Measurements from ENCODE around the gene EZR. TPM values are rescaled to one million over a fixed set of nuclear protein-coding genes. Genes with fewer than 3 reads are reported as not detected.
A peak's percentile ranks its signal among the peaks of the same experiment; 100 is the strongest.

EZR gene
- total RNA-seq, 2 donors from 2014 or later: 118 to 222 TPM

DNA sequence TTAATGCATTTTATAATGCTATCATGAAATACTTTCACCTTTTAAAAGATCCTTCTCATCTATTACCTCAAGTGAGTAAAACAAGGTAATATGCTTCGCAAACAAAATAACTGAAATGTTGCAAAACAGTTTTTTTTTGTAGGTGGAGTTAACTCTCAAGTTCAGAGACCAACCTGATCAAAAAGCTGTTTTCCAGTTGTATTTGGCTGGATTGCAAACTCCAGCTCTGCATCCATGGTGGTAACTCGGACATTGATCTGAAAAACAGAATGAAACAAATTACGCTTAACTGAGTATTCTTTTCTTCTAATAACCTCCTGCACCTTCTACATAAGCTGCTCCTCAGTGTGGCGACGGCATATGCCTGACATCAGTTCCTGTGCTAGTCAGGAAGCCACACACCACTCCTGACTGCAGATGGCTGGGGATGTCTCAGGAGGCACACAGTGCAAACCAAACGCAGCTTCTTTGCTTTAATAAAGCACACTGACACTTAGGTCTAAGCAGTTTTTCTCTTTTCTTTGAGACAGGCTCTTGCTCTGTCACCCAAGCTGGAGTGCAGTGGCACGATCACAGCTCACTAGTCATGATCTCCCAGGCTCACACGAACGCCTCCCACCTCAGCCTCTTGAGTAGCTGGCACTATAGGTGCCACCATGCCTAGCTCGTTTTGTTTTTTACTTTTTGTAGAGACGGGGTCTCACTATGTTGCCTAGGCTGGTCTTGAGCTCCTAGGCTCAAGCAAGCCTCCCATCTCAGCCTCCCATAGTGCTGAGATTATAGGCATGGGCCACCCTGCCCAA lies 29.9 kb downstream of the EZR start:
- DNase-seq (ENCODE audit: low spot score): no peak
- H3K4me3 ChIP-seq: no peak overlapping the region
- TF ChIP-seq POLR2AphosphoS5 (IDR thresholded peaks at IDR 0.05): no peak
- TF ChIP-seq, protein P1, sequence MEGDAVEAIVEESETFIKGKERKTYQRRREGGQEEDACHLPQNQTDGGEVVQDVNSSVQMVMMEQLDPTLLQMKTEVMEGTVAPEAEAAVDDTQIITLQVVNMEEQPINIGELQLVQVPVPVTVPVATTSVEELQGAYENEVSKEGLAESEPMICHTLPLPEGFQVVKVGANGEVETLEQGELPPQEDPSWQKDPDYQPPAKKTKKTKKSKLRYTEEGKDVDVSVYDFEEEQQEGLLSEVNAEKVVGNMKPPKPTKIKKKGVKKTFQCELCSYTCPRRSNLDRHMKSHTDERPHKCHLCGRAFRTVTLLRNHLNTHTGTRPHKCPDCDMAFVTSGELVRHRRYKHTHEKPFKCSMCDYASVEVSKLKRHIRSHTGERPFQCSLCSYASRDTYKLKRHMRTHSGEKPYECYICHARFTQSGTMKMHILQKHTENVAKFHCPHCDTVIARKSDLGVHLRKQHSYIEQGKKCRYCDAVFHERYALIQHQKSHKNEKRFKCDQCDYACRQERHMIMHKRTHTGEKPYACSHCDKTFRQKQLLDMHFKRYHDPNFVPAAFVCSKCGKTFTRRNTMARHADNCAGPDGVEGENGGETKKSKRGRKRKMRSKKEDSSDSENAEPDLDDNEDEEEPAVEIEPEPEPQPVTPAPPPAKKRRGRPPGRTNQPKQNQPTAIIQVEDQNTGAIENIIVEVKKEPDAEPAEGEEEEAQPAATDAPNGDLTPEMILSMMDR (IDR thresholded peaks at IDR 0.05): no peak
- TF ChIP-seq POLR2A (IDR thresholded peaks at IDR 0.05): no peak
- no peaks in the 10 kb centered on the region for H3K4me1 ChIP-seq (replicated peaks)
- intact Hi-C loops (cut with DNase I): no loop called here
- no peaks in the 10 kb centered on the region for H3K27me3 ChIP-seq (replicated peaks; ENCODE audit: insufficient read depth)
- H3K27ac ChIP-seq: no peak overlapping the region
- peaks cover 5 to 9% of the 10 kb centered on the region in 2 donors for H3K36me3 ChIP-seq
- H3K9me3 ChIP-seq: no peaks in the 10 kb centered on the region
- WGBS: 88% methylated on average over 11 of the region's 11 CpGs

DNA sequence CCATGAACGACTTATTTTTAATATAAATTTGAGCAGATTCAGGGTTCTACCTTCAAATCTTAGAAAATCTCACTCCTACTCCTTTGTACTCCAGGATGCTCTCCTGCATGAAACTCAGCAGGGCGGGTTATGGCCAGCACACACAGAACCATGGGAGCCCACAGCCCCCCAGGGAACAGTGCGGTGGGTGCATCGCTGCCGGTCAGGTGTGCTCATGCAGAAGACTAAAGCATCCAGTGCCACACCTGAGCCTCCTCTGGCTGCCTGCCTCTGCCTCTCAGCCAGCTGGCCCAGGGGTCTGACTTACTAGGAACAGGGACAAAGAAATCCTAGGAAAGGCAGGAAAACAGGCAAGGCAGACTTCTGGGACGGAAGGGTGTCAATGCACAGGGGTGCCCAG lies 31.8 kb downstream of the EZR start:
- WGBS: 82% methylated on average over 5 of the region's 6 CpGs
- peaks cover 5 to 9% of the 10 kb centered on the region in 2 donors for H3K36me3 ChIP-seq
- DNase-seq (ENCODE audit: low spot score): no peak
- no peak overlapping the region for H3K4me3 ChIP-seq
- peak overlapping the region; percentile 42 to 48 for H3K27ac ChIP-seq
- intact Hi-C loops (cut with DNase I): no loop called here
- TF ChIP-seq POLR2A (IDR thresholded peaks at IDR 0.05) (no peak), POLR2AphosphoS5 (IDR thresholded peaks at IDR 0.05) (no peak)
- TF ChIP-seq, protein P1 (IDR thresholded peaks at IDR 0.05): no peak
- peaks cover 1% of the 10 kb centered on the region for H3K4me1 ChIP-seq (replicated peaks)
- no peaks in the 10 kb centered on the region for H3K27me3 ChIP-seq (replicated peaks; ENCODE audit: insufficient read depth)
- H3K9me3 ChIP-seq: no peaks in the 10 kb centered on the region

DNA sequence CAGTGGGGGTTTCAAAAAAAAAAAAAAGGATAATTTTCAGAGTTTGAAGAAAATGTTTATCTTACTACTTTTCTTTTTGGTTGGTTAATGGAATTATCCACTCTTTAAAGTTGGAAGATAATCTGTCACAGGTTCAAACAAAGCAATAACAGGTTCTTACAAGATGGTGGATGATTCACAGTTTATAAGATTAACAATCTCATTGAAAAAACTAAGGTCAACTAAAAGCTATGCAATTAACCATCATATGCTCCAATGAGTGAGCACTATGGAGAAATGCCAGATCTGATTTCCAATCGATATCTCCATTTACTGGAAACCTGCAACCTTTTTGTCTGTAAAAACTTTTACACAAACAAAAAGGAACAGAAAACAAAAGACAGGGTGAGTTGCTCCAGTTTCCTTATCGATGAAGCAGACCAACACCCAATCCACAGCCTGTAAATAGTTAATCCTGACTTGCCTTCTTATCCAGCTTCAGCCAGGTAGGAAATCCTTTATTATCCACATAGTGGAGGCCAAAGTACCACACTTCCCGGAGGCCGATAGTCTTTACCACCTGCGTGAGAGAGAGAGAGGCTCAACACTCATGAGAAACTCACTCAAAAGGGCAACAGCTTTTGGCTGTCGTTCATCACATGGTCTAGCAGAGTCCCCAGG lies 32.4 kb downstream of the EZR start:
- H3K36me3 ChIP-seq: peaks cover 9 to 11% of the 10 kb centered on the region in 2 donors
- no peak overlapping the region for H3K4me3 ChIP-seq
- WGBS: 48% methylated on average over 6 of the region's 6 CpGs
- H3K27me3 ChIP-seq (replicated peaks; ENCODE audit: insufficient read depth): no peaks in the 10 kb centered on the region
- peak overlapping the region; percentile 42 to 48 for H3K27ac ChIP-seq
- DNase-seq (ENCODE audit: low spot score): no peak
- TF ChIP-seq POLR2A (IDR thresholded peaks at IDR 0.05) (no peak), POLR2AphosphoS5 (IDR thresholded peaks at IDR 0.05) (peak; percentile 21)
- intact Hi-C loops (cut with DNase I): no loop called here
- H3K9me3 ChIP-seq: no peaks in the 10 kb centered on the region
- peaks cover 7% of the 10 kb centered on the region for H3K4me1 ChIP-seq (replicated peaks)

DNA sequence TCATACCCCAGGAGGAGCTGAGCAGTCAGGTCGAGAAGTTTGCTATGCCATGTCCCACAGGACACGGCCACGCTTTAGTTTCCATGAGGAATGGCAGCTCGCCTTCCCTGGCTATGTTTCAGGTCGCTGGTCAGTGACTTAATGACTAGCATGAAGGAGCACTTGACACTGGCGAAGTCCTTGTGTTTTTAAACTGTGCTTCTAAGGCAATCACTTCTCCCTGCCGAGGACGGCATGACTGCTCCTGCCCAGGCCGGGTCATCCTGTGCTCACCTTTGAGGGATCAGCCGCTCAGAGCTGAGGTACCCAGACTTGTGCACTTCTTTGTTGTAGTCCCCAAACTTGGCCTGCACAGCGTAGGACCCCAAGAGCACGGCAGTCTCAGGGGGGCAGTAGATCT lies 34.1 kb downstream of the EZR start:
- H3K4me3 ChIP-seq: no peak overlapping the region
- intact Hi-C loops (cut with DNase I): no loop called here
- peaks cover 9 to 16% of the 10 kb centered on the region in 2 donors for H3K36me3 ChIP-seq
- no peaks in the 10 kb centered on the region for H3K9me3 ChIP-seq
- H3K27ac ChIP-seq: peak overlapping the region in 1 of 2 donors; percentile 48
- DNase-seq (ENCODE audit: low spot score): no peak
- no peak for TF ChIP-seq POLR2AphosphoS5 (IDR thresholded peaks at IDR 0.05)
- H3K27me3 ChIP-seq (replicated peaks; ENCODE audit: insufficient read depth): no peaks in the 10 kb centered on the region
- 91% methylated on average over 12 of the region's 12 CpGs for WGBS
- H3K4me1 ChIP-seq (replicated peaks): peaks cover 10% of the 10 kb centered on the region

DNA sequence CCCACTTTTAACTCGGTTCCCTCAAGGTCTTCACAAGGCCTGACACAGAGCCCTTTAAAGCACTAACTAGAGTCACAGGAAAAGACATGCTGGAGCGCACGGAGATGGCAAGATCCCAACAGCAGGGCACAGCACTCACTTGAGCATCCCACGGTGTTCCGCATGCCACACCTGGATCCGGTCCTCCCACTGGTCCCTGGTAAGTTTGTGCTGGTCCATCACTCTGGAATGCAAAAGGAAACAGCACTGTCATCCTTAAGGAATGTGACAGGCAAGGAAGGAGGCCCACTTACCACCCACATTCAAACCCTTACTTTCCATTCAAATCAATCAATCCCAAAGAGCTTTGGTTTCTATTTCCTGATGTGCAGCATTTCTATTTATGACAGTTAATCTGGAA lies 34.7 kb downstream of the EZR start:
- peaks cover 9 to 16% of the 10 kb centered on the region in 2 donors for H3K36me3 ChIP-seq
- peaks cover 10% of the 10 kb centered on the region for H3K4me1 ChIP-seq (replicated peaks)
- 63% methylated on average over 6 of the region's 6 CpGs for WGBS
- intact Hi-C loops (cut with DNase I): no loop called here
- TF ChIP-seq, protein P1 (IDR thresholded peaks at IDR 0.05): no peak
- TF ChIP-seq POLR2A (IDR thresholded peaks at IDR 0.05): no peak
- TF ChIP-seq POLR2AphosphoS5 (IDR thresholded peaks at IDR 0.05): no peak
- peak overlapping the region in 1 of 2 donors; percentile 88 for H3K27ac ChIP-seq
- H3K27me3 ChIP-seq (replicated peaks; ENCODE audit: insufficient read depth): no peaks in the 10 kb centered on the region
- no peak overlapping the region for H3K4me3 ChIP-seq
- no peak for DNase-seq (ENCODE audit: low spot score)
- no peaks in the 10 kb centered on the region for H3K9me3 ChIP-seq
